GM21825 (cell line): ENCODE measurements around the gene MGME1.
"Not testable (repeated sequence)": the region's sequence is repeated elsewhere in the genome, so short reads cannot be mapped to it uniquely, and the experiment has no call there.

Source experiments
- ATAC-seq: cut with Tn5 transposase; IDR thresholded peaks from one replicate; pipeline ENCODE4 v1.9.1; 2021; ENCODE audit warnings: mild to moderate bottlenecking, moderate library complexity; ENCODE audit not compliant: unreplicated experiment

The MGME1 gene

DNA sequence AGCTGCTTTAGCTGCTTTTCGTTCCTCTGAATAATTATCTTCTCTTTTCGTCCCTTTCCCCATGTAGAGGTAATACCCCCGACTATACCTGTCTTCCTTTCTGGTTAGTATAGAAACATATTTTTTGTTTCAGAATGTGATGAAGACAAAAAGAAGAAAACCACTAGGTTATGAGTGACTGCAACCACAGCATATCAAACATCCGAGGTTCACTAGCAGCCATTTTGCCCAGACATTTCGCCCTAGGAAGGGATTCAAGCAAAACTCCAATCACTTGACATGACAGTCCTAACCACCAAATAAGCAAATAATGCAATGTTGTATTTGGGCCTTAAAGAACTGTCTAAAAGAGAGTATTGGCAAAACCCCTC, 9.6 kb upstream of the MGME1 start:
- no peak for ATAC-seq

DNA sequence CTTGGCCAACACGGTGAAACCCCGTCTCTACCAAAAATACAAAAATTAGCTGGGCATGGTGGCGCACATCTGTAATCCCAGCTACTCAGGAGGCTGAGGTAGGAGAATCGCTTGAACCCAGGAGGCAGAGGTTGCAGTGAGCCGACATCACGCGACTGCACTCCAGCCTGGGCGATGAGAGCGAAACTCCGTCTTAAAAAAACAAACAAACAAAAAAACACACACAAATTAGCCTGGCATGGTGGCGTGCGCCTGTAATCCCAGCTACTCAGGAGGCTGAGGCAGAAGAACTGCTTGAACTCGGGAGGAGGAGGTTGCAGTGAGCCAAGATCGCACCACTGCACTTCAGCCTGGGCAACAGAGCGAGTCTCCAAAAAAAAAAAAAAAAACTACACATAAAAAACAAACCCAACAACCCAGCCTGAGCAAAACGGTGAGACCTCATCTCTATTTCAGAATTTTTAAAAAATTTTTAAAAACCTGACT, 8.4 kb upstream of the MGME1 start:
- not testable (repeated sequence) for ATAC-seq

DNA sequence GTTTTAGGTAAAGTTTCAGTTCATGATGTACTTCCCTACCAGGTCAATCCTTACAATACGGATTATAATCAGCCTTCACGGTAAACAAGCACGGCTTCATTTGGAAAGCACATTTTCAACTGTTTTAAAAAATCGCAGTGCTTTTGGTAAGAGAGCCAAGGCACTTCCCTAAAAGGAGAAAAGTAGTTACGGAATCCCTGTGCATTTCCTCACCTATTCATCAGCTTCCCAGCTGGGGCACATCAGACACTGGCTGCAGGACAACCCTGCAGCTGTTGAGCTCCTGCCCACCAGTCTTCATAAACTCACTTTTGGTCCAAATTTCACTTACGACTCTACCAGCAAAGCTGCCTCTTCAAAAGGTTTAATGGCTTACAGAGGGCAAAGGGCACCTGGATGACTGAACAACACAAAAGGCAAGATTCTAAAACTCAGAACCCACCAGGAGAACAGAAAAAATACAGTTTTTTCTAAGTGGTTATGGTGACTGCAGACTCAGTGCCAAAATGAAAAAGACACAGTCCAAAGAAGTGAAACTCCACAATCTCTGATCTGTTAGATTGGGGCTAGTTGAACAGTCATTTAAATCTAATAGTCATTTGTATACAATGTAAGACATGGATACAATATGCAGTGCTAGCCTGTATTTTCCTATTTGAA, 7.8 kb upstream of the MGME1 start:
- ATAC-seq, result no peak

DNA sequence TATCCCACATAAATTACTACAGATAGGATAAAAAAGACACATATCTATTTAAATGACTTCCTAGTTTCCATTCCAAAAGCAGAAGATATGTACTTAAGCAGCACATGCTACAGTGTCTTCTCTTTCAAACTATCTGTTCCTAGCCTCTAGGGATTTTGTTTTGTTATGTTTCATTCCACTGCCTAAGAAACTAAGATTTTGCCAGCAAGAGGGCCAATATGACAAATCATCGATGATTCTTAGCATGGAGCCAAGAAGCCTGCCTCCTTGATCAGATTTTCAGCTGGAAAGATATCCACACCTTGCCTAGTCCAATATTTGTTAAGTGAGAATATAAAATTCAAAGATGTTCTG, 7.3 kb upstream of the MGME1 start:
- no peak for ATAC-seq

DNA sequence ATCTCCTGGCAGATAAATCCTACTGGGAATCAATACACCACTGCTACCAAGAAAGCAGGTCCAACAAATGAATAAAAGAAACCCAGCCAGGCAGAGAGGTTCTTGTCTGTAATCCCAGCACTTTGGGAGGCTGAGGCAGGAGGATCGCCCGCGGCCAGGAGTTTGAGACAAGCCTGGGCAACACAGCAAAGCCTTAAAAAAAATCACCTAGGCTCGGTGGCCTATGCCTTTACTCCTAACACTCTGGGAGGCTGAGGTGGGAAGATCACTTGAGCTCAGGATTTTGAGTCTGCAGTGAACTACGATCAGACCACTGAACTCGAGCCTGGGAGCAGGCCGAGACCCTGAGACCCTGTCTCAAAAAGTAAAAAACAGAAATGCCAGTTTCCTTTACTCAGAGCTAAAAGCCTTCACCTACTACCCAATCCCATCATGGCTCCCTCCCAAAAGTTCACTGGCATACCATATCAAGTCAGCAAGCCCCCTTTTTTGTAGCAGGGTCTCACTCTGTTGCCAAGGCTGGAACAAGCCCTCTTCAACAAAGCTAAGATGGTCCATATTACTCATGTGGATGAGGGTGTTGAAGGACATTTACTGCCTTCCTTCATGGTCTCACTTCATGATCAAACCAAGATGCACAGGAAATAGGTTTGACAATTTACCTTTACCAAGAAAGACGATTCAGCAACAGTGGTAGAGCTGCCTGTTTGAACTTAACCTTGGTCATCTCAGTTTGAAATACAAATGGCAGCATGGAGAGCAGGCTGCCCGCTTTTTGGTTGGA, 5.5 kb upstream of the MGME1 start:
- no peak for ATAC-seq

DNA sequence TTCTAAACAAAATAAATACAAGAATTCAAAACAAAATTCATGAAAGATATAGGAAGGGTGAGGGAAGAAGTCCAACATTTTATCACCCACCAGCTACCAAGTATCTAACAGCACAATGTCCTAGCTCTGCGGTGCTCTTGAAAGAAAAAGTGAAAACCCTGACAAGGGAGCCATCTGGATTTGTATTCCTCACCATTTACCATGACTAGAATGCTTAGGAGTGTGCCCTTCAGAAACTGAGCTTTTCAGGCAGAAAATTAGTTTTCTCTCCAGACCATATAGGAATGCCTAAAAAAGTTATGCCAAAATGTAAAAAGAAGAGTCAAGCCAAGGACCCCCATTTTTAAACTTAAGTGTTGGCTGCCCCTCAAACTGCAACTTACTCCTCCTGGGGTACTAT, 4.7 kb upstream of the MGME1 start:
- ATAC-seq, result no peak

DNA sequence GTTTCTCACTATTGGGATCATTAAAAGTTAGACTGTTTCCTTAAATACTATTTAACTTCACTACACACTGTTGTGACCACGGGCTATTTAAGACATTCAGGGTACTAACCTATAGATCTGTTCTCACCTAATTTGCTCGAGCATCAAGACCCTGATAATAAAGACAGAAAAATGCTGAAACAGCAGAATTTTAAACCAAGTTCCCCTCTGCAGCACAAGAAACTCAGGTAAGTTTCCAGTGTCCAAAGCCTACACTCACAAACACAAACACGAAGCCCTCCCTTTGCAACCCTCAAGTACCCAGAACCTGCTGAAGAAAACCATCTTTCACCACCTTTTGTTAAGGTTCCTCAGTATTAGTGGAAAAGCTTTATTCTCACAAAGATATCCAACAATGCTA, 4.2 kb upstream of the MGME1 start:
- ATAC-seq, result no peak

DNA sequence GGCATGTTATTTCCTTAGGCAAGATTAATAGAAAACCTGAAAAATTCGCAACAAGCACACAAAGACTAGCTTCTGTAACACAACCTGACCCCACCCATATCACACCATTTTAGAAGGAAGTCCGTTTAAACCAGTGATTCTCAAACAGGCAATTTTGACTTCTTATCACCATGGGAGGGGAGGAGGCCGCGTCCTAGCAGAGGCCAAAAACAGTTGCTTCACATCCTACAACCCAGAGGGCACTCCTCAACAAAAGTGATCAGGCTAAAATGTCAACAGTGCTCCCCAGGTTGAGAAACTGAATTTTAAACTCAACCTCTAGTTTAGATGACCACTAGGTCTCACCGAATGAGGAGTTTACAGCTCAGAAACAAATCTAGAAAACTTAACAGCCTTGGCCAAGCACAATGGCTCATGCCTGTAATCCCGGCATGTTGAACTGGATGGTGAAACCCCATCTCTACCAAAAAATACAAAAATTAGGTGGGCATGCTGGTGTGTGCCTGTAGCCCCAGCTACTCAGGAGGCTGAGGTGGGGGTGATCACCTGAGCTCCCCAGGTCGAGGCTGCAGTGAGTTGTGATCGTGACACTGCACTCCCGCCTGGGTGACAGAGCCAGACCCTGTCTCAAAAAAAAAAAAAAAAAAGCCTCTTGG, 3.6 kb upstream of the MGME1 start:
- ATAC-seq, result no peak

DNA sequence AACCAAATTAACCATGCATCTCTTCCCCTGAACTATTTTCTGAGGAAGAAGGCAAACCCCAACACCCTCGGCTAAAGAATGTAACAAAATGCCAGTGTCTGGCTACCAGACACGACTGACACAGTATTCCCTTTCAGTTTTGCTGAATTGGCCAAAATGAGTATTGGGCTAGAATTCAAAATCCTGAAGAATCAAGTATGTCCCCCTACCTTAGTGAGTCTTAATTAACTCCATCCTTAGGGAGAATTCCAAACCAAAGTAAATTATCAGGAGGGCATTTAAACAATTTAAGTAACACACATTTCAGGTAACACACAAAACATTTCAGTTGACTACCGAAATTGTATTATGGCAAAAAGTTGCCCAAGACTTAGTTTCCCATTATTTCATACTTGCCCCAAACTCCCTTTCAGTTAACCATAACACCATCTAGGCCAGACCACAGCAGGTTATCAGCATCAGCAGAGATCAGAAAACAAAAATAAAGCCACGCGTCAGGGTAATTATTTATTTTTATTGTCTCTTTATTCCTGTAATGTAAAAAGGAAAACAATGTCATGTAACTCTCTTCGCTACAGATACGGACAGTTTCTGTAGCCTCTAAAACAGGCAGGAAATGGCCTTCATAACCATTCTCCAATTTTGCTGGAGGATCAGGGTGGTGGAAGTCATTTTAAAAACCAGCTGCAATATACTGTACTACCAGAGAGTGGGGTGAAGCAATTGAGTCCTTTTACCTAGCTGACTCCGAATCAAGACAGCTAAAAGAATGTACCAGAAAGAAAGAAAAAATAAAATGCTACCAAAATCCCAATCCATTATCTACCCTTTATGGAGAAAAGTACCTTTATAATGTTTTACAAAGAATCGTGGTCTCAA, 2.1 kb upstream of the MGME1 start:
- no peak for ATAC-seq

DNA sequence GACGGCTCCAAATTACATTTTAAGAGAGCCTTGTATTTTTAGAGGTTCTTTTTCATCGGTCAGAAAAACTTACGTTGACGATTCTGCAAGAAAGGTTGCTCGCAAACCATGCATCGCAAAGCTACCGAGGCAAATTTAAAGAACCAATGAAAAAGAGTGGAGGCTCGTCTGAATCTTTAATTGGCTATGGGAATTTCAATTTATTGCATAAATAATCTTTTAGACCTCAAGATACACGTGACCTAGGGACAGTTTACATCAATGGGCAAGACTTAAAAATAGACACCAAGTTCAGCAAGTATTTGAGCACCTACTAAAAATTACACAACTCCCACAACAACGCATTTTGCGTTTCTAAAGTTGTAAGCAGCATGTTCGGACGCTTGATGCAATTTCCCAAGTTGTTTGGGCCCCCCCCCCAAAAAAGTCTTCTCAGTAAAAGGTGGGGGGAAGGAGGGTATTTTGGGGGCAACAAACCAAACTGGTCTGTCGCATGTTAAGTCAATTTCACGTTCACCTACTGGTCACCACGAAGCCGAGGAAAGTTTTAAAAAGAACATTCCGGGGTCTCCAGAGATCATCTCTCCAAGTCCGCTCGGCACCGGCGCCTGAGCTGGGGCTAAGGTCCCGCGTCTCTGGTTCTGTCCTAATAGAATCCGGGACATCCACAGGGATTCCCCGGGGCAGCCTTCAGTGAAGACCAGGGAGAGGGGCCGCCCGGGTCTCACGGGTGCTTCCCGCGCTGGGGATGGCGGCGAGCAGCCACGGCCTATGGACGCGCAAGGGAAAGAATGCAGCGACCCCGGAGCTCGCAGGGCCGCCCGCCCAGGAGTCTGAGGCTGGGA, 1.1 kb upstream of the MGME1 start:
- ATAC-seq, result peak; percentile 2

DNA sequence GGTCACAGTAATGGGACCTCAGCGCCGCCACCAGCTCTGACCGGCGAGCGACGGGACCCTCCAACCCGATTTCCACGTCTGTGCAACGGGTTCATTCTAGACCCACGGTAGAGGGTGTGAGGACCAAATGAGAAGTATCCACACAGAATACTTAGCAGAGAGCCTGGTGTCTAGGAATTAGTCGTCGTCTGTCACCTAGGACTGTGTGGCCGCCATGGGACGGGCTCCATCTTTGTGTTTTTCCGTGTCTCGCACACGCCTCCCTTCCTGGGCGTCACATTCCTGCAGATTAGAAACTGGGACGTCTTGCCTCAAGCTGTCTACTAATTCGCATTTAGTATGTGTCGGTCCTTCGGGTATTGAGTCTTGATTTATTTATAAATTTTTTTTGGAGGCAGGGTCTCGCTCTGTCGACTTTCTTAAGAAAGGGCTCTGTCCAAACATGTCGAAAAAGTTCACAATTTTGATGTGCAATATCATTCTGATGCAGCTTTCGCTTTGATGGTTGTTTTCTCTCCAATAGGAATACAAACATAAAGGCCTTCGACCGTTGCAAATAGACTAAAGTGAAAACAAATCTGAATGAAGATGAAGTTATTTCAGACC, 563 bp downstream of the MGME1 start:
- peak; percentile 13 for ATAC-seq

DNA sequence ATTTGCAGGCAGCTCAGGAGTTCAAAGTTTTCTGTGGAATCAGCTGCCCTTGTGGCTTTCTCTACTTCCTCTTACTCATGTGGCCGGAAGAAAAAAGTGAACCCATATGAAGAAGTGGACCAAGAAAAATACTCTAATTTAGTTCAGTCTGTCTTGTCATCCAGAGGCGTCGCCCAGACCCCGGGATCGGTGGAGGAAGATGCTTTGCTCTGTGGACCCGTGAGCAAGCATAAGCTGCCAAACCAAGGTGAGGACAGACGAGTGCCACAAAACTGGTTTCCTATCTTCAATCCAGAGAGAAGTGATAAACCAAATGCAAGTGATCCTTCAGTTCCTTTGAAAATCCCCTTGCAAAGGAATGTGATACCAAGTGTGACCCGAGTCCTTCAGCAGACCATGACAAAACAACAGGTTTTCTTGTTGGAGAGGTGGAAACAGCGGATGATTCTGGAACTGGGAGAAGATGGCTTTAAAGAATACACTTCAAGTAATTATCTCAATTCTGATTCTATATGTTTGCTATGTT, 1.1 kb downstream of the MGME1 start:
- no peak for ATAC-seq

DNA sequence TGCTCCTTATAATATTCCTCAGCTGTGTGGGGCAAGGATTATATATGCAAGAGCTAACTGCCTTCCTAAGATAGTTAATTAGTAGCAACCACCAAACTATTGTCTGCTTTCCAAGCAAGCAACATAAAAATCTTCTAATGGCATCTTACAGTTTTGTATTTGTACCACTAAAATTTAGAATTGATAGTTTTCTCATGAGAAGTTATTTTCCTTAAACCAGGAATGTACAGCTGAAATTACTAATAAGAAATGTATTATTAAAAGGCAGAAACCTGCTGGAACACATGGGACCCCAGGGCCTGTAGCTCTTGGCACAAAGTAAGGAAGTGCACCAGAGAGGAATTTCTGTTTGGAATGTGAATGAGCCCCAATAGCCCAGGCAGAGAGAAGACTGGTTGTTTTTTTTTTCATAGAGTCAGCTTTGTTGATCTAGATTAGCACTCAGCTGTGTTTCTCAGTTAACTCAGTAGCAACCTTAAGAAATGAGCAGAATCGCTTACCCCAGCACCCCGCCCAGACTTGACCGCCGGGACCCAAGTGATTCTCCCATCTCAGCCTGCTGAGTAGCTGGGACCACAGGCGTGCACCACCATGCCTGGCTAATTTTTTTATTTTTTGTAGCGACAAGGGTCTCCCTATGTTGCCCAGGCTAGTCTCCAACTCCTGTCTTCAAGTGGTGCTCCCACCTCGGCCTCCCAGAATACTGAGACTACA, 2.6 kb downstream of the MGME1 start:
- no peak for ATAC-seq

DNA sequence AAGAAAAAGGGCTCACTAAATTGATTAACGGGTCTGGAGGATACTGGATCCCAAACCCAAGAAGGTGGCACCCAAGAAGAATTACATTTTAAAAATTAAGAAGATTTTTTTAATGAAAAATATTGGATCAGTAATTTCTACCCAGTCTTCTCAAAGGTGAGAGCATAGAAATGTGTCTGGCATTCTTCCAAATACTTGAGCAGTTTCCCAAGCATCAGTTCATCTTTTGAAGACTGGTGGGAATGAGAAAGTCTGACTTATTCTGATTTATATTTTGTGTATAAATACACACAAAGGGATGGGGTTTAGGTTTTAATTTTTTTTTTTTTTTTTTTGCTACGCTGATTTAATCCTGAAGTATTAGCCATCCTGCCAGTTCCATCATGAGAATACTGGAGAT, 3.3 kb downstream of the MGME1 start:
- no peak for ATAC-seq

DNA sequence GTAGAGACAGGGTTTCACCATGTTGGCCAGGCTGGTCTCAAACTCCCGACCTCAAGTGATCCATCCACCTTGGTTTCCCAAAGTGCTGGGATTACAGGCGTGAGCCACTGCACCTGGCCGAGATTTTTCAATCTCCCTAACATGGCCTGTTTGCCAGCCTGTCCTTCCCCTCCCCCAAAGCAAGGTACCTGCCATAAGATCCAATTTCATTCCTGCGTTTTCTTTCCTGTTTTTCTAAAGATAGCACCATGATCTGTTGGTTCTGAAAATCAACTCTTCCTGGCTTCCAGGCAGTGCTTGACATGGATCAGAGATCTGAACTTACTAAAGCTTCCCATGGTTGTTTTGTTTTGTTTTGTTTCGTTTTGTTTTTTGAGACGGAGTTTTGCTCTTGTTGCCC, 7.5 kb downstream of the MGME1 start:
- ATAC-seq, result no peak

DNA sequence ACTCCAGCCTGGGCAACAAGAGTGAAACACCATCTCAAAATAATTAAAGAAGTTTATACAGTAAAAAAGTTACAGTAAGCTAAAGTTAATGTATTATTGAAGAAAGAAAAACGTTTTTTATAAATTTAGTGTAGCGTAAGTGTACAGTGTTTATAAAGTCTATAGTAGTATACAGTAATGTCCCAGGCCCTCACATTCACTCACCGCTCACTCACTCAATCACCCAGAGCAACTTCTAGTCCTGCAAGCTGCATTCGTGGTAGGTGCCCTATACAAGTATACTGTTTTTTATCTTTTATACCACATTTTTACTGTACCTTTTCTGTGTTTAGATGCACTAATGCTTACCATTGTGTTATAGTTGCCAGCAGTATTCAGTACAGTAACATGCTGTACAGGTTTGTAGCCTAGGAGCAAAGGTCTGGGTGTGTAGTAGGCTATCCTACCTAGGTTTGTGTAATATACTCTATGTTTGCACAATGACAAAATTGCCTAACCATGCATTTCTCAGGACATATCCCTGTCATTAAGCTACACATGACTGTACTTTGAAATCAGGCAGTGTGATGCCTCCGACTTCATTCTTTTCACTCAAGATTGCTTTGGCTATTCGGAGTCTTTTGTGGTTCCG, 16.7 kb downstream of the MGME1 start:
- ATAC-seq, result no peak

DNA sequence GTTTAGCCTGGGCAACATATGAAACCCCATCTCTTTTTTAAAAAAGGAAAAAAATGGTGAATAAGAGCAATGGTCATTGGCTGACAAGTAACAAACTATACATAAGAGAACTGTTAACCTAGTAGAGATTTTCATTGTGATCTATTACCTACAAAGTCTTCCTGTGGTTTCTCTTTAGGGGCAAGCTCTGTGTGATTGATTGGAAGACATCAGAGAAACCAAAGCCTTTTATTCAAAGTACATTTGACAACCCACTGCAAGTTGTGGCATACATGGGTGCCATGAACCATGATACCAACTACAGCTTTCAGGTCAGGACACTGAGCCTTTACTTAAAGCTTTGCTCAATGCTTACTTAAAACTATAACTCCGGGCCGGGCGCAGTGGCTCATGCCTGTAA, 19.2 kb downstream of the MGME1 start:
- no peak for ATAC-seq

DNA sequence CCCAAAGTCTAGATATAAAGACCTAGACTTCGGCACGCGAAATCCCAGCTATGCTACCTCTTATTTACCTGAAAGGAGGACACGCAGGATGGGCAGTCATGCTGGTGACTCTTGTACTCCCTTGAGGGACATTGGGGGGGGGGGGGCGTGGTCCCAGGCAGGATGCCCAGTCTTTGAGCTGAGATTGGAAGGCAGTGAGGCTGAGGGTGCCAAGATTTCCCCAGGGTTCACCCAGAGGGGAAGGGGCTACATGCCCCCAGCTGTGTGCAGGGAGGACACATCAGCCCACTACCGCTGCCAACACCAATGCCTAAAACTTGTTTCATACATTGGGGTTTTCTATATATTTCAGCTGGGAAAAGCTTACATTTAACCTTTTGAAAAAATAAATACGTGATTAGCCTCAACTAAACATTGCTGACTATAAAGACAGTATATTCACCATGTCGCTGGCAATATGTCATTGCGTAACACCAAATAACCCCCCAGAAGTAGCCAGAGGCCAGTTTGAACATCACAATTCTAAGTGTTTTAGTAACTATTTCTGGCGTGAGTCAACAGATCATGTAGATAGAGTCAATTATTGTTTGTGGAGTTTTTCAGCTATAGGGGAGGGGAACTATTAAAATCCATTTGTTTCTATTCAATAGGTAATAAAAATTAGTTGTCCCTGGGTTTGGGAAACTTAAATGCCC, 21.6 kb downstream of the MGME1 start:
- no peak for ATAC-seq
